GM13977 (cell line): ENCODE measurements around the gene NT5C3B.

ENCODE experiments used
- DNase-seq: peaks from one replicate; pipeline ENCODE4 v3.0.0; 2012; ENCODE audit warnings: low spot score
- CTCF ChIP-seq: IDR thresholded peaks from 2 replicates; pipeline ENCODE4 v1.5.1; 2012; ENCODE audit warnings: mild to moderate bottlenecking, control low read depth; ENCODE audit not compliant: insufficient read depth; ENCODE audit errors: extremely low read depth, missing control alignments
- in situ Hi-C: fragments of 300-500 bp; cut with MboI; formaldehyde crosslinking; loops from one replicate; pipeline ENCODE4 v1.12.0; 2022; ENCODE audit warnings: low sequenced_read_pairs, low pct_unique_long_range_greater_than_20kb, mixed read lengths, inconsistent platforms; ENCODE audit not compliant: unreplicated experiment

The NT5C3B gene

GRCh38 chr17:41823580-41823979 lies 12.5 kb downstream of the NT5C3B start:
- no peak for DNase-seq
- TF ChIP-seq CTCF: no peak
- in situ Hi-C loops: no loop called here

- no peak for TF ChIP-seq CTCF
- no peak for DNase-seq
- in situ Hi-C loops: no loop called here
Measured at GRCh38 chr17:41823141-41823524, 12.9 kb downstream of the NT5C3B start.

- no peak for DNase-seq
- in situ Hi-C loops: no loop called here
- TF ChIP-seq CTCF: no peak
Measured at GRCh38 chr17:41822216-41823140, 13.6 kb downstream of the NT5C3B start.

- in situ Hi-C loops: no loop called here
- TF ChIP-seq CTCF: no peak
- no peak for DNase-seq
Measured at GRCh38 chr17:41821776-41822175, 14.3 kb downstream of the NT5C3B start.

GRCh38 chr17:41818024-41818423 lies 18.0 kb downstream of the NT5C3B start:
- TF ChIP-seq CTCF: no peak
- in situ Hi-C loops: no loop called here
- no peak for DNase-seq

- no peak for DNase-seq
- no peak for TF ChIP-seq CTCF
- in situ Hi-C loops: no loop called here
Measured at GRCh38 chr17:41816637-41817320, 19.3 kb downstream of the NT5C3B start.
